GM23338 (cell line): Measurements from ENCODE around the gene SCAMP1.

Experiments
- EZH2phosphoT487 ChIP-seq: fragments of 200-600 bp; sonication (generic); IDR thresholded peaks from one replicate; pipeline ENCODE4 v1.8.1; 2018; ENCODE audit warnings: antibody characterized with exemption; ENCODE audit not compliant: unreplicated experiment
- POLR2AphosphoS5 ChIP-seq: IDR thresholded peaks from 2 replicates; pipeline ENCODE4 v1.6.1; 2016; ENCODE audit warnings: antibody characterized with exemption, low read depth
- ZNF114 ChIP-seq: fragments of 250-450 bp; sonication (Bioruptor Pico); IDR thresholded peaks from 2 replicates; pipeline ENCODE4 v1.5.0; 2020; ENCODE audit warnings: mild to moderate bottlenecking, moderate library complexity
- TF ChIP-seq, protein P1 (sequence below): IDR thresholded peaks from 2 replicates; pipeline ENCODE4 v1.6.1; 2016; ENCODE audit warnings: antibody characterized with exemption
- TF ChIP-seq, protein P2 (sequence below), 2 experiments: fragments of 200-600 bp in 1 of 2; sonication (generic) in 1 of 2; conservative IDR thresholded peaks; 2 replicates each; pipeline versions ENCODE4 v1.5.1 to v1.6.1; 2016 to 2017; ENCODE audit warnings: antibody characterized with exemption in 2 of 2, low read depth in 2 of 2, mild to moderate bottlenecking in 2 of 2, moderate library complexity in 1 of 2
- TF ChIP-seq, protein P3 (sequence below): IDR thresholded peaks from one replicate; pipeline ENCODE4 v1.6.1; 2018; ENCODE audit warnings: antibody characterized with exemption; ENCODE audit not compliant: unreplicated experiment

DNA sequence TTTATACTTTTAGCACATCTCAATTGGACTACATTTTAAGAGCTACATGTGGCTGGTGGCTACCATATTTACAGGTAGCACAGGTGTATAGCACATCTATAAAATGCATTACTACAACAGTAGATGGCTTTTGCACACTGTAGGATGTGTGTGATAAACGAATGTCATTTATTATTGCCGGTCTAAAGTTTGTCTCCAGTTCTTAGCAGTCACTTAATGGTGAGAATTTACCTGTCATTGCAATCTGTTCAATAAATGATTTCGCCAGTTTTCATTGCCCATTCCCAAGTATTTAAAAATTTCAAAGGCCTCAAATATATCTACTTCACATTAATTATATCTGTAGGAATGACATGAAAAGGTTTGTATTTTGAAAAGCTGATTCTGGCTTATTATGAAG lies 15.9 kb downstream of the SCAMP1 start:
- TF ChIP-seq, protein P1, sequence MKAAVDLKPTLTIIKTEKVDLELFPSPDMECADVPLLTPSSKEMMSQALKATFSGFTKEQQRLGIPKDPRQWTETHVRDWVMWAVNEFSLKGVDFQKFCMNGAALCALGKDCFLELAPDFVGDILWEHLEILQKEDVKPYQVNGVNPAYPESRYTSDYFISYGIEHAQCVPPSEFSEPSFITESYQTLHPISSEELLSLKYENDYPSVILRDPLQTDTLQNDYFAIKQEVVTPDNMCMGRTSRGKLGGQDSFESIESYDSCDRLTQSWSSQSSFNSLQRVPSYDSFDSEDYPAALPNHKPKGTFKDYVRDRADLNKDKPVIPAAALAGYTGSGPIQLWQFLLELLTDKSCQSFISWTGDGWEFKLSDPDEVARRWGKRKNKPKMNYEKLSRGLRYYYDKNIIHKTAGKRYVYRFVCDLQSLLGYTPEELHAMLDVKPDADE = no peak
- TF ChIP-seq POLR2AphosphoS5 = no peak
- TF ChIP-seq, protein P2, sequence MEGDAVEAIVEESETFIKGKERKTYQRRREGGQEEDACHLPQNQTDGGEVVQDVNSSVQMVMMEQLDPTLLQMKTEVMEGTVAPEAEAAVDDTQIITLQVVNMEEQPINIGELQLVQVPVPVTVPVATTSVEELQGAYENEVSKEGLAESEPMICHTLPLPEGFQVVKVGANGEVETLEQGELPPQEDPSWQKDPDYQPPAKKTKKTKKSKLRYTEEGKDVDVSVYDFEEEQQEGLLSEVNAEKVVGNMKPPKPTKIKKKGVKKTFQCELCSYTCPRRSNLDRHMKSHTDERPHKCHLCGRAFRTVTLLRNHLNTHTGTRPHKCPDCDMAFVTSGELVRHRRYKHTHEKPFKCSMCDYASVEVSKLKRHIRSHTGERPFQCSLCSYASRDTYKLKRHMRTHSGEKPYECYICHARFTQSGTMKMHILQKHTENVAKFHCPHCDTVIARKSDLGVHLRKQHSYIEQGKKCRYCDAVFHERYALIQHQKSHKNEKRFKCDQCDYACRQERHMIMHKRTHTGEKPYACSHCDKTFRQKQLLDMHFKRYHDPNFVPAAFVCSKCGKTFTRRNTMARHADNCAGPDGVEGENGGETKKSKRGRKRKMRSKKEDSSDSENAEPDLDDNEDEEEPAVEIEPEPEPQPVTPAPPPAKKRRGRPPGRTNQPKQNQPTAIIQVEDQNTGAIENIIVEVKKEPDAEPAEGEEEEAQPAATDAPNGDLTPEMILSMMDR (conservative IDR thresholded peaks at IDR 0.05; ENCODE audit: low read depth in 2 of 2) = no peak
- TF ChIP-seq ZNF114 (CRISPR knock-in tag) = no peak
- TF ChIP-seq, protein P3, sequence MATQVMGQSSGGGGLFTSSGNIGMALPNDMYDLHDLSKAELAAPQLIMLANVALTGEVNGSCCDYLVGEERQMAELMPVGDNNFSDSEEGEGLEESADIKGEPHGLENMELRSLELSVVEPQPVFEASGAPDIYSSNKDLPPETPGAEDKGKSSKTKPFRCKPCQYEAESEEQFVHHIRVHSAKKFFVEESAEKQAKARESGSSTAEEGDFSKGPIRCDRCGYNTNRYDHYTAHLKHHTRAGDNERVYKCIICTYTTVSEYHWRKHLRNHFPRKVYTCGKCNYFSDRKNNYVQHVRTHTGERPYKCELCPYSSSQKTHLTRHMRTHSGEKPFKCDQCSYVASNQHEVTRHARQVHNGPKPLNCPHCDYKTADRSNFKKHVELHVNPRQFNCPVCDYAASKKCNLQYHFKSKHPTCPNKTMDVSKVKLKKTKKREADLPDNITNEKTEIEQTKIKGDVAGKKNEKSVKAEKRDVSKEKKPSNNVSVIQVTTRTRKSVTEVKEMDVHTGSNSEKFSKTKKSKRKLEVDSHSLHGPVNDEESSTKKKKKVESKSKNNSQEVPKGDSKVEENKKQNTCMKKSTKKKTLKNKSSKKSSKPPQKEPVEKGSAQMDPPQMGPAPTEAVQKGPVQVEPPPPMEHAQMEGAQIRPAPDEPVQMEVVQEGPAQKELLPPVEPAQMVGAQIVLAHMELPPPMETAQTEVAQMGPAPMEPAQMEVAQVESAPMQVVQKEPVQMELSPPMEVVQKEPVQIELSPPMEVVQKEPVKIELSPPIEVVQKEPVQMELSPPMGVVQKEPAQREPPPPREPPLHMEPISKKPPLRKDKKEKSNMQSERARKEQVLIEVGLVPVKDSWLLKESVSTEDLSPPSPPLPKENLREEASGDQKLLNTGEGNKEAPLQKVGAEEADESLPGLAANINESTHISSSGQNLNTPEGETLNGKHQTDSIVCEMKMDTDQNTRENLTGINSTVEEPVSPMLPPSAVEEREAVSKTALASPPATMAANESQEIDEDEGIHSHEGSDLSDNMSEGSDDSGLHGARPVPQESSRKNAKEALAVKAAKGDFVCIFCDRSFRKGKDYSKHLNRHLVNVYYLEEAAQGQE = no peak
- TF ChIP-seq EZH2phosphoT487 = no peak
